Right cardiac atrium (tissue), 5 donors: ENCODE measurements around the gene PRKCZ. TPM values are rescaled to one million over a fixed set of nuclear protein-coding genes. Genes with fewer than 3 reads are reported as not detected.
A peak's percentile ranks its signal among the peaks of the same experiment; 100 is the strongest.

ENCODE experiments used
- ATAC-seq, 2 donors: fragments of 200-7000 bp; cut with Tn5 transposase; one replicate each; pipeline versions ENCODE4 v1.8.0 to v1.9.1; 2020; ENCODE audit warnings: moderate library complexity in 2 of 2, mild to moderate bottlenecking in 1 of 2
- DNase-seq, 3 donors: peaks; one replicate each; pipeline ENCODE4 v3.0.0-alpha.2; 2020
- H3K27ac ChIP-seq: one replicate; pipeline ENCODE4 v1.5.1; 2013; ENCODE audit warnings: mild to moderate bottlenecking, low read length, control low read depth, moderate library complexity
- H3K27me3 ChIP-seq: one replicate; pipeline ENCODE4 v1.6.1; 2013; ENCODE audit not compliant: control insufficient read depth, insufficient read depth
- H3K4me1 ChIP-seq: one replicate; pipeline ENCODE4 v1.6.1; 2013; ENCODE audit warnings: low read length; ENCODE audit not compliant: control insufficient read depth, insufficient read depth
- H3K4me3 ChIP-seq: one replicate; pipeline ENCODE4 v1.5.1; 2013; ENCODE audit warnings: low read length, control low read depth
- H3K9me3 ChIP-seq: one replicate; pipeline ENCODE4 v1.6.1; 2013; ENCODE audit warnings: low read length; ENCODE audit not compliant: control insufficient read depth
- WGBS: extraction: QIAGEN DNeasy Blood & Tissue Kit; methylation state at CpG from one replicate; pipeline ENCODE4 v1.1.7; 2013; 5-methylcytosine and 5-hydroxymethylcytosine counted together
- intact Hi-C, 4 donors: fragments of 100-400 bp; cut with DNase I; formaldehyde crosslinking; loops; one replicate each; pipeline versions ENCODE4 v1.11.0 to v1.14.0; 2022 to 2023
- polyA plus RNA-seq: library from polyadenylated mRNA; stranded (reverse); fragments of 200-250 nt; gene quantifications from one replicate; pipeline ENCODE4 v1.2.3, GENCODE V29; 2013
- total RNA-seq, 4 donors: library from RNA; stranded (reverse); fragmentation: NEBNext Ultra II Directional; extraction: Animal tissue kit (Norgen Biotek cat#: 25700); gene quantifications; one replicate each; pipeline ENCODE4 v1.2.1, GENCODE V29; 2021
- donor health status: healthy with polysubstance abuse.
- donor health status: DM: no; HTN: yes; CAD: no.
- donor health status: DM: no; HTN: no; CAD: no.
- donor health status: DM: no; HTN: yes; CAD: no; lungs with severe emphysema.
- donor health status: DM: yes; HTN: yes; CAD: no.

The PRKCZ gene
- total and polyA plus RNA-seq, 5 donors = 15.1 to 28.1 (median 21.6) TPM

- intact Hi-C loops = loop anchor here in 3 of 4 donors (2.0 to 10.0 kb wide), 3 partner anchors 120 to 188 kb away; no protein-coding TSS in a partner anchor
- peaks cover 3% of the 10 kb centered on the region for H3K4me1 ChIP-seq
- 2% methylated on average over 62 of the region's 63 CpGs for WGBS
- peak within 1 kb of the TSS; percentile 71 for H3K4me3 ChIP-seq
- H3K9me3 ChIP-seq = no peaks in the 10 kb centered on the region
- H3K27me3 ChIP-seq = no peaks in the 10 kb centered on the region
- peak within 1 kb of the TSS; percentile 87 for H3K27ac ChIP-seq
- ATAC-seq = peak; percentile 60 to 61
- peak in 1 of 3 donors; percentile 83 for DNase-seq
These were observed 144.2 kb downstream of the PRKCZ start, which contains the start of gene FAAP20 for GRCh38 chr1:2194319-2194897. TSS of gene FAAP20 (minus strand) at chr1:2194772. CDS start at chr1:2194749, 23 bp downstream.

GRCh38 chr1:2194898-2195673 is 144.9 kb downstream of the PRKCZ start:
- no peaks in the 10 kb centered on the region for H3K9me3 ChIP-seq
- intact Hi-C loops = loop anchor here in 3 of 4 donors (2.0 to 10.0 kb wide), 3 partner anchors 120 to 188 kb away; no protein-coding TSS in a partner anchor
- 2% methylated on average over 35 of the region's 35 CpGs for WGBS
- H3K27me3 ChIP-seq = no peaks in the 10 kb centered on the region
- peak; percentile 92 to 97 (median 96) for DNase-seq
- H3K27ac ChIP-seq = peak overlapping the region; percentile 87
- ATAC-seq = peak; percentile 80
- peaks cover 3% of the 10 kb centered on the region for H3K4me1 ChIP-seq
- H3K4me3 ChIP-seq = peak overlapping the region; percentile 71

- no peak overlapping the region for H3K27ac ChIP-seq
- no peak for ATAC-seq
- no peaks in the 10 kb centered on the region for H3K9me3 ChIP-seq
- H3K4me3 ChIP-seq = no peak overlapping the region
- no peak for DNase-seq
- H3K27me3 ChIP-seq = no peaks in the 10 kb centered on the region
- intact Hi-C loops = loop anchor here (2.0 to 10.0 kb wide), 3 partner anchors 119 to 187 kb away; no protein-coding TSS in a partner anchor
- 70% methylated on average over 11 of the region's 11 CpGs for WGBS
- H3K4me1 ChIP-seq = peaks cover under 1% of the 10 kb centered on the region
These were observed 145.6 kb downstream of the PRKCZ start for GRCh38 chr1:2195785-2196184.

GRCh38 chr1:2196901-2197638 is 146.9 kb downstream of the PRKCZ start:
- ATAC-seq = no peak
- Histone ChIP-seq H3K9me3 (no peaks in the 10 kb centered on the region), H3K4me3 (no peak overlapping the region), H3K4me1 (no peaks in the 10 kb centered on the region), H3K27me3 (no peaks in the 10 kb centered on the region), H3K27ac (no peak overlapping the region)
- DNase-seq = peak in 1 of 3 donors; percentile 63
- WGBS = 86% methylated on average over 17 of the region's 17 CpGs
- intact Hi-C loops = loop anchor here in 2 of 4 donors (2.0 to 10.0 kb wide), 2 partner anchors 118 to 186 kb away; no protein-coding TSS in a partner anchor

GRCh38 chr1:2197707-2198165 is 147.5 kb downstream of the PRKCZ start:
- Histone ChIP-seq H3K4me3 (no peak overlapping the region), H3K9me3 (no peaks in the 10 kb centered on the region), H3K4me1 (no peaks in the 10 kb centered on the region), H3K27ac (no peak overlapping the region), H3K27me3 (no peaks in the 10 kb centered on the region)
- DNase-seq (no peak), ATAC-seq (no peak)
- intact Hi-C loops = loop anchor here in 2 of 4 donors (2.0 to 10.0 kb wide), 2 partner anchors 117 to 185 kb away; no protein-coding TSS in a partner anchor
- 75% methylated on average over 10 of the region's 10 CpGs for WGBS

- Histone ChIP-seq H3K4me1 (no peaks in the 10 kb centered on the region), H3K27me3 (no peaks in the 10 kb centered on the region), H3K27ac (peak overlapping the region; percentile 37), H3K4me3 (no peak overlapping the region), H3K9me3 (no peaks in the 10 kb centered on the region)
- ATAC-seq (no peak), DNase-seq (peak in 1 of 3 donors; percentile 73)
- 80% methylated on average over 11 of the region's 11 CpGs for WGBS
- intact Hi-C loops = loop anchor here in 1 of 4 donors (10.0 kb wide), 1 partner anchor 116 kb away; no protein-coding TSS in a partner anchor
These were observed 148.4 kb downstream of the PRKCZ start for GRCh38 chr1:2198571-2198970.

- ATAC-seq (peak; percentile 87 to 88), DNase-seq (peak; percentile 94 to 97 (median 97))
- no peaks in the 10 kb centered on the region for H3K9me3 ChIP-seq
- WGBS = 10% methylated on average over 24 of the region's 24 CpGs
- H3K4me1 ChIP-seq = peaks cover 4% of the 10 kb centered on the region
- peak overlapping the region; percentile 96 for H3K27ac ChIP-seq
- H3K4me3 ChIP-seq = peak overlapping the region; percentile 49
- intact Hi-C loops = loop anchor here in 1 of 4 donors (10.0 kb wide), 1 partner anchor 116 kb away; no protein-coding TSS in a partner anchor
- no peaks in the 10 kb centered on the region for H3K27me3 ChIP-seq
These were observed 149.0 kb downstream of the PRKCZ start for GRCh38 chr1:2199042-2199810.

- peaks cover 4% of the 10 kb centered on the region for H3K4me1 ChIP-seq
- DNase-seq (no peak), ATAC-seq (no peak)
- H3K27ac ChIP-seq = no peak overlapping the region
- 76% methylated on average over 21 of the region's 21 CpGs for WGBS
- intact Hi-C loops = no loop called here
- H3K9me3 ChIP-seq = no peaks in the 10 kb centered on the region
- H3K4me3 ChIP-seq = no peak overlapping the region
- no peaks in the 10 kb centered on the region for H3K27me3 ChIP-seq
These were observed 150.2 kb downstream of the PRKCZ start for GRCh38 chr1:2200308-2200943.

GRCh38 chr1:2201062-2201461 is 150.9 kb downstream of the PRKCZ start:
- ATAC-seq = no peak
- Histone ChIP-seq H3K27ac (no peak overlapping the region), H3K9me3 (no peaks in the 10 kb centered on the region), H3K4me3 (no peak overlapping the region), H3K4me1 (peaks cover 8% of the 10 kb centered on the region), H3K27me3 (no peaks in the 10 kb centered on the region)
- intact Hi-C loops = no loop called here
- no peak for DNase-seq
- WGBS = 94% methylated on average over 14 of the region's 14 CpGs
